Neuronal stem cell (in vitro differentiated cells): ENCODE measurements around the gene PLPP7.
"Not testable (repeated sequence)": the region's sequence is repeated elsewhere in the genome, so short reads cannot be mapped to it uniquely, and the experiment has no call there.

Experiments
- DNase-seq: peaks from one replicate; pipeline ENCODE4 v3.0.0-alpha.2; 2013; ENCODE audit warnings: low spot score
- H2AFZ ChIP-seq: one replicate; pipeline ENCODE4 v1.6.1; 2013; ENCODE audit warnings: mild to moderate bottlenecking, low read length, inconsistent platforms
- H2AK5ac ChIP-seq: 2 replicates; pipeline ENCODE4 v1.6.1; 2013; ENCODE audit warnings: low read depth, mild to moderate bottlenecking, inconsistent platforms, low read length, moderate library complexity, mixed read lengths
- H2BK120ac ChIP-seq: 2 replicates; pipeline ENCODE4 v1.6.1; 2013; ENCODE audit warnings: low read depth, mild to moderate bottlenecking, inconsistent platforms, low read length, moderate library complexity, mixed read lengths
- H2BK12ac ChIP-seq: one replicate; pipeline ENCODE4 v1.6.1; 2013; ENCODE audit warnings: low read length, inconsistent platforms
- H2BK15ac ChIP-seq: 2 replicates; pipeline ENCODE4 v1.6.1; 2013; ENCODE audit warnings: mild to moderate bottlenecking, low read length, inconsistent platforms, mixed read lengths
- H2BK5ac ChIP-seq: one replicate; pipeline ENCODE4 v1.6.1; 2013; ENCODE audit warnings: inconsistent platforms, mild to moderate bottlenecking, low read length, moderate library complexity
- H3K14ac ChIP-seq: one replicate; pipeline ENCODE4 v1.6.1; 2013; ENCODE audit warnings: low read length, inconsistent platforms
- H3K18ac ChIP-seq: 2 replicates; pipeline ENCODE4 v1.6.1; 2013; ENCODE audit warnings: low read length, inconsistent platforms
- H3K23ac ChIP-seq: 2 replicates; pipeline ENCODE4 v1.6.1; 2013; ENCODE audit warnings: low read depth, mild to moderate bottlenecking, mixed read lengths, low read length, inconsistent platforms; ENCODE audit not compliant: poor library complexity
- H3K27ac ChIP-seq: replicated peaks from 3 replicates; pipeline ENCODE4 v1.5.1; 2013; ENCODE audit warnings: low read length, inconsistent platforms
- H3K27me3 ChIP-seq, 3 experiments: 2 replicates each; pipeline ENCODE4 v1.6.1; 2013; ENCODE audit warnings: low read length in 3 of 3, mild to moderate bottlenecking in 2 of 3, inconsistent platforms in 1 of 3, low read depth in 1 of 3, mixed read lengths in 1 of 3, moderate library complexity in 1 of 3; ENCODE audit not compliant: control insufficient read depth in 3 of 3, insufficient read depth in 3 of 3
- H3K36me3 ChIP-seq, 2 donors: replicated peaks in 1 of 2; 2 replicates each; pipeline ENCODE4 v1.6.1; 2013; ENCODE audit warnings: low read length in 2 of 2; ENCODE audit not compliant: control insufficient read depth in 2 of 2, insufficient read depth in 2 of 2
- H3K4ac ChIP-seq: 2 replicates; pipeline ENCODE4 v1.6.1; 2013; ENCODE audit warnings: inconsistent platforms, mild to moderate bottlenecking, low read length, moderate library complexity
- H3K4me1 ChIP-seq, 2 donors: 1 replicate in 1 of 2; 2 replicates in 1 of 2; pipeline ENCODE4 v1.6.1; 2013; ENCODE audit warnings: low read length in 2 of 2, low read depth in 1 of 2; ENCODE audit not compliant: control insufficient read depth in 2 of 2, insufficient read depth in 1 of 2
- H3K4me2 ChIP-seq: one replicate; pipeline ENCODE4 v1.6.1; 2013; ENCODE audit warnings: mild to moderate bottlenecking, low read length, inconsistent platforms; ENCODE audit not compliant: insufficient read depth, poor library complexity, severe bottlenecking
- H3K4me3 ChIP-seq, 2 donors: 2 replicates each; pipeline ENCODE4 v1.5.1; 2013; ENCODE audit warnings: low read length in 2 of 2, mild to moderate bottlenecking in 2 of 2, inconsistent platforms in 1 of 2, moderate library complexity in 1 of 2
- H3K79me1 ChIP-seq: one replicate; pipeline ENCODE4 v1.6.1; 2013; ENCODE audit warnings: low read depth, mild to moderate bottlenecking, inconsistent platforms, low read length, moderate library complexity
- H3K9ac ChIP-seq: one replicate; pipeline ENCODE4 v1.6.1; 2013; ENCODE audit warnings: mild to moderate bottlenecking, low read depth, low read length, inconsistent platforms; ENCODE audit not compliant: poor library complexity
- H3K9me3 ChIP-seq, 2 donors: replicated peaks in 1 of 2; 2 replicates each; pipeline versions ENCODE3 to v1.6.1; 2013; ENCODE audit warnings: low read length in 2 of 2, mild to moderate bottlenecking in 2 of 2, inconsistent platforms in 1 of 2, low read depth in 1 of 2, mixed read lengths in 1 of 2, moderate library complexity in 1 of 2; ENCODE audit not compliant: control insufficient read depth in 2 of 2, insufficient read depth in 1 of 2
- H4K8ac ChIP-seq: one replicate; pipeline ENCODE4 v1.6.1; 2013; ENCODE audit warnings: low read depth, mild to moderate bottlenecking, inconsistent platforms, low read length, moderate library complexity
- H4K91ac ChIP-seq: one replicate; pipeline ENCODE4 v1.6.1; 2013; ENCODE audit warnings: low read length, low read depth, mild to moderate bottlenecking, inconsistent platforms; ENCODE audit not compliant: poor library complexity
- WGBS, 2 donors: extraction: QIAGEN DNeasy Blood & Tissue Kit; methylation state at CpG; one replicate each; pipeline ENCODE4 v1.1.7; 2013; ENCODE audit warnings: missing lambda C conversion rate in 2 of 2, mixed read lengths in 1 of 2; ENCODE audit not compliant: insufficient read length in 2 of 2, insufficient replicate concordance in 1 of 2; ENCODE audit errors: extremely low coverage in 2 of 2; 5-methylcytosine and 5-hydroxymethylcytosine counted together

PLPP7 gene

GRCh38 chr9:131259916-131260597, 29.5 kb upstream of the PLPP7 start:
- Histone ChIP-seq H2AFZ (peak overlapping the region; percentile 17), H2BK12ac (peak overlapping the region; percentile 51), H2AK5ac (peak overlapping the region; percentile 76), H3K14ac (no peak overlapping the region), H3K27me3 (no peaks in the 10 kb centered on the region), H3K36me3 (peaks cover 0 to 5% of the 10 kb centered on the region in 2 donors), H3K4me3 (no peak overlapping the region), H3K18ac (no peak overlapping the region), H3K4me1 (peaks cover 0 to 6% of the 10 kb centered on the region in 2 donors), H2BK5ac (no peak overlapping the region), H2BK15ac (no peak overlapping the region), H3K4me2 (no peak overlapping the region), H3K27ac (no peak overlapping the region), H3K9ac (no peak overlapping the region), H3K23ac (peak overlapping the region; percentile 69), H2BK120ac (no peak overlapping the region), H3K4ac (no peak overlapping the region), H4K91ac (no peak overlapping the region), H4K8ac (no peak overlapping the region), H3K9me3 (no peaks in the 10 kb centered on the region), H3K79me1 (peaks cover 2% of the 10 kb centered on the region)
- no CpG with 5 or more reads among the region's 20 CpGs for WGBS, 2 donors
- DNase-seq = no peak

GRCh38 chr9:131260751-131261452, 28.6 kb upstream of the PLPP7 start:
- Histone ChIP-seq H4K8ac (no peak overlapping the region), H2BK5ac (no peak overlapping the region), H2AK5ac (no peak overlapping the region), H2BK120ac (no peak overlapping the region), H4K91ac (no peak overlapping the region), H3K23ac (peak overlapping the region; percentile 68), H3K4me3 (no peak overlapping the region), H3K14ac (peak overlapping the region; percentile 47), H3K4me2 (no peak overlapping the region), H2AFZ (no peak overlapping the region), H3K4ac (no peak overlapping the region), H3K27me3 (no peaks in the 10 kb centered on the region), H3K4me1 (peaks cover 0 to 6% of the 10 kb centered on the region in 2 donors), H3K9ac (no peak overlapping the region), H3K27ac (no peak overlapping the region), H3K79me1 (peaks cover 2% of the 10 kb centered on the region), H3K9me3 (no peaks in the 10 kb centered on the region), H3K36me3 (peaks cover 0 to 5% of the 10 kb centered on the region in 2 donors), H3K18ac (no peak overlapping the region), H2BK12ac (no peak overlapping the region), H2BK15ac (no peak overlapping the region)
- WGBS, 2 donors = no CpG with 5 or more reads among the region's 33 CpGs
- no peak for DNase-seq

GRCh38 chr9:131262327-131263032, 27.0 kb upstream of the PLPP7 start:
- DNase-seq = no peak
- no peak overlapping the region for H2BK5ac ChIP-seq
- H3K79me1 ChIP-seq = no peaks in the 10 kb centered on the region
- H2BK120ac ChIP-seq = no peak overlapping the region
- H2BK12ac ChIP-seq = no peak overlapping the region
- H3K27ac ChIP-seq = no peak overlapping the region
- WGBS, 2 donors = no CpG with 5 or more reads among the region's 13 CpGs
- H3K27me3 ChIP-seq = no peaks in the 10 kb centered on the region
- no peak overlapping the region for H2AK5ac ChIP-seq
- no peak overlapping the region for H3K9ac ChIP-seq
- no peak overlapping the region for H2AFZ ChIP-seq
- H3K4me3 ChIP-seq = no peak overlapping the region
- H3K4me2 ChIP-seq = no peak overlapping the region
- H3K18ac ChIP-seq = no peak overlapping the region
- H3K4ac ChIP-seq = no peak overlapping the region
- no peak overlapping the region for H3K14ac ChIP-seq
- no peak overlapping the region for H3K23ac ChIP-seq
- no peak overlapping the region for H2BK15ac ChIP-seq
- peaks cover 0 to 2% of the 10 kb centered on the region in 2 donors for H3K4me1 ChIP-seq
- no peak overlapping the region for H4K8ac ChIP-seq
- peaks cover 0 to 5% of the 10 kb centered on the region in 2 donors for H3K36me3 ChIP-seq
- no peak overlapping the region for H4K91ac ChIP-seq
- no peaks in the 10 kb centered on the region for H3K9me3 ChIP-seq

- not testable (repeated sequence) for H3K36me3 ChIP-seq, H3K27ac ChIP-seq, H3K4me2 ChIP-seq, H3K14ac ChIP-seq, H3K23ac ChIP-seq, H3K4ac ChIP-seq, H2BK12ac ChIP-seq, H3K4me3 ChIP-seq, H2BK5ac ChIP-seq, H3K18ac ChIP-seq, H3K27me3 ChIP-seq, H3K9ac ChIP-seq, H2BK120ac ChIP-seq, H3K79me1 ChIP-seq, H4K91ac ChIP-seq, H3K9me3 ChIP-seq, H2AFZ ChIP-seq, H2BK15ac ChIP-seq, DNase-seq, H4K8ac ChIP-seq, H2AK5ac ChIP-seq, H3K4me1 ChIP-seq
- WGBS, 2 donors = no CpG with 5 or more reads among the region's 5 CpGs
Measured at GRCh38 chr9:131263033-131263343, 26.5 kb upstream of the PLPP7 start.
